GM12891 (cell line): ENCODE results near the gene ARMC5.

Experiments used
- DNase-seq: peaks from one replicate; pipeline ENCODE4 v3.0.0; 2011; ENCODE audit warnings: low spot score; ENCODE audit not compliant: insufficient read length
- FAIRE-seq: peaks from 2 replicates; lab custom pipeline; 2011; peaks lifted over from hg19 to GRCh38; lab: Jason Lieb, UNC
- PAX5 ChIP-seq: IDR thresholded peaks from 2 replicates; pipeline ENCODE4 v1.6.1; 2011; ENCODE audit warnings: low read length, moderate library complexity, mild to moderate bottlenecking; ENCODE audit not compliant: insufficient read depth, severe bottlenecking
- POLR2A ChIP-seq: IDR thresholded peaks from 2 replicates; pipeline ENCODE4 v1.6.1; 2011; ENCODE audit warnings: low read depth, low read length, control low read depth
- POLR2AphosphoS5 ChIP-seq: IDR thresholded peaks from 2 replicates; pipeline ENCODE4 v1.6.1; 2011; ENCODE audit warnings: low read depth, low read length, control low read depth
- POU2F2 ChIP-seq: IDR thresholded peaks from 2 replicates; pipeline ENCODE4 v1.6.1; 2011; ENCODE audit warnings: low read depth, mild to moderate bottlenecking, control low read depth, low read length, moderate library complexity
- SPI1 ChIP-seq: IDR thresholded peaks from 2 replicates; pipeline ENCODE4 v1.6.1; 2011; ENCODE audit warnings: low read depth, low read length, control low read depth
- TAF1 ChIP-seq: IDR thresholded peaks from 2 replicates; pipeline ENCODE4 v1.6.1; 2011; ENCODE audit warnings: low read depth, low read length, control low read depth

The ARMC5 gene

GRCh38 chr16:31461921-31462804, 2.9 kb downstream of the ARMC5 start:
- FAIRE-seq: no peak
- DNase-seq: no peak
- TF ChIP-seq SPI1 (no peak), TAF1 (no peak), PAX5 (no peak), POLR2A (no peak), POLR2AphosphoS5 (no peak), POU2F2 (no peak)

GRCh38 chr16:31464348-31464769, 5.1 kb downstream of the ARMC5 start:
- TF ChIP-seq POU2F2 (no peak), POLR2AphosphoS5 (no peak), TAF1 (no peak), PAX5 (no peak), POLR2A (no peak), SPI1 (no peak)
- DNase-seq (no peak), FAIRE-seq (no peak)

DNA sequence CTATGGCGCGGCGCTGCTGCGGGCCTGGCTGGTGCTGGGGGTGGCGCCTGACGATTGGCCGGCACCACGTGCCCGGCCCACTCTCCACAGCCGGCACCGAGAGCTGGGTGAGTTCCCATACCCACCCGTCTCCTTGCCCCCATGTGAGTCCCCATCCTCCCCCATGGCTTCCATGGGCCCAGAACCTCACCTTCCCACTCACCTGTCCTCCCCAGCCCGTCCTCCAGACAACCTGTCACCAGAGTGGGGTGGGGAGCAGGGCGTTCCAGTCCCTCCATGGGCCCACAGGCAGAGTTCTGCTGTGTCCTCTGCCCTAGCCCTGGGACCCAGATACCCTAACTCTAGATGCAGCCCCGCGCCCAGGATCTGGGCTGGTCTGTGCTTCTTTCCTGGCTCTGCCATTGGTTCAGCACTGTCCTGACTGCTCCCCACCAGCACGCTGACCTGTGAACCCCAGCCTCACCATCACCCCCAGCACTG, 5.5 kb downstream of the ARMC5 start:
- FAIRE-seq (no peak), DNase-seq (no peak)
- TF ChIP-seq POLR2A: no peak

DNA sequence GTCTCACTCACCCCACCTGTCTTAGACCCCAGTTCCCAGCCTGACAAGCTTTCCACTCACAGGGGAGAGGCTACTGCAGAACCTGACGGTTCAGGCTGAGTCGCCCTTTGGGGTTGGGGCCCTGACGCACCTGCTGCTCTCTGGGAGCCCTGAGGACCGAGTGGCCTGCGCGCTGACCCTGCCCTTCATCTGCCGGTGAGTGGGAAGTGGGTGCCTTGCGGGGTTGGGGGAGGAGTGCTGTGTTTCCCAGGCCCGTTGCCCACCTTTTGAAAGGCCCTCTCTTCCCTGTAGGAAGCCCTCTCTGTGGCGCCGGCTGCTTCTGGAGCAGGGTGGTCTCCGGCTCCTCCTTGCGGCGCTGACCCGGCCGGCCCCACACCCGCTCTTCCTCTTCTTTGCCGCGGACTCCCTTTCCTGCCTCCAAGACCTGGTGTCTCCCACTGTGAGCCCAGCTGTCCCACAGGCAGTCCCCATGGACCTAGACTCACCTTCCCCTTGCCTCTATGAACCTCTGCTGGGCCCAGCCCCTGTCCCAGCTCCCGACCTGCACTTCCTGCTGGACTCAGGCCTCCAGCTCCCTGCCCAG, 6.6 kb downstream of the ARMC5 start:
- FAIRE-seq: no peak

DNA sequence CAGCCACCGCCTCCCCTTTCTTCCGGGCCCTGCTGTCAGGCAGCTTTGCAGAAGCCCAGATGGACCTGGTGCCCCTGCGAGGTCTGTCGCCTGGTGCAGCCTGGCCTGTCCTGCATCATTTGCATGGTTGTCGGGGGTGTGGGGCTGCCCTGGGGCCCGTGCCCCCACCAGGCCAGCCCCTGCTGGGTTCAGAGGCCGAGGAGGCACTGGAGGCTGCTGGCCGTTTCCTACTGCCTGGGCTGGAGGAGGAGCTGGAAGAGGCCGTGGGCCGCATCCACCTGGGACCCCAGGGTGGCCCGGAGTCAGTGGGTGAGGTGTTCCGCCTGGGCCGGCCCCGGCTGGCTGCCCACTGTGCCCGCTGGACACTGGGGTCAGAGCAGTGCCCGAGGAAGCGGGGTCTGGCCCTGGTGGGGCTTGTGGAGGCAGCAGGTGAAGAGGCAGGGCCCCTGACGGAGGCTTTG, 7.1 kb downstream of the ARMC5 start:
- no peak for DNase-seq
- TF ChIP-seq SPI1 (no peak), TAF1 (no peak), PAX5 (no peak), POU2F2 (no peak), POLR2AphosphoS5 (no peak), POLR2A (no peak)
- FAIRE-seq: no peak

More for the DNA sequence above, 6.6 kb downstream of the ARMC5 start:
- no peak for DNase-seq
- no peak for TF ChIP-seq SPI1
- no peak for TF ChIP-seq PAX5
- no peak for TF ChIP-seq POLR2A
- no peak for TF ChIP-seq POU2F2
- no peak for TF ChIP-seq TAF1
- no peak for TF ChIP-seq POLR2AphosphoS5

- DNase-seq: no peak
- no peak for FAIRE-seq
- no peak for TF ChIP-seq SPI1
- no peak for TF ChIP-seq TAF1
- peak; percentile 40; the same call in 1 of the 2 replicates for TF ChIP-seq POLR2AphosphoS5
These were observed 8.0 kb downstream of the ARMC5 start for GRCh38 chr16:31467151-31467773.

DNA sequence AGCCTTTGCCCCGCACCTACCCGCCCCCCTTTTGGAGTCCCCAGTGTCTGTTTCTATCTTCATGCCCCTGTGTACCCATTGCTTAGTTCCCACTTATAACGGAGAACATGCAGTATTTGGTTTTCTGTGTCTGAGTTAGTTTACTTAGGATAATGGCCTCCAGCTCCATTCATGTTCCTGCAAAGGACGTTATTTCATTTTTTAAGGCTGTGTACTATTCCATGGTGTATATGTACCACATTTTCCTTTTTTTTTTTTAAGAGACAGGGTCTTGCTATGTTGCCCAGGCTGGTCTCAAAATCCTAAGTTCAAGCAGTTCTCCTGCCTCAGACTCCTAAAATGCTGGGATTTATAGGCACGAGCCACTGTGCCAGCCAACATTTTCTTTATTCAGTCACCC, 8.6 kb downstream of the ARMC5 start:
- DNase-seq (no peak), FAIRE-seq (no peak)
- TF ChIP-seq SPI1: no peak
- no peak for TF ChIP-seq POU2F2
- no peak for TF ChIP-seq PAX5
- no peak for TF ChIP-seq POLR2A
- no peak for TF ChIP-seq POLR2AphosphoS5
- TF ChIP-seq TAF1: no peak

DNA sequence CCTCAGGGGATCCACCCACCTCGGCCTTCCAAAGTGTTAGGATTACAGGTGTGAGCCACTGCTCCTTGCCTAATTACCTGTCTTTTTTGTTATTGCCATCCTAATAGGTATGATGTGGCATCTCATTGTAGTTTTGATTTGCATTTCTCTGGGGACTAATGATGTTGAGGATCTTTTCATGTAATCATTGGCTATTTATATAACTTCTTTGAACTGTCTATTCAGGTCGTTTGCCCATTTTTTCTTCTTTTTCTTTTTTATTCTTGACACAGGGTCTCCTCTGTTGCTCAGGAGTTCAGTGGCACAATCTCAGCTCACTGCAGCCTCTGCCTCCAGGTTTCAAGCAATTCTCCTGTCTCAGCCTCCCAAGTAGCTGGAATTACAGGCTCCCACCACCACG, 11.3 kb downstream of the ARMC5 start:
- DNase-seq: no peak
- no peak for FAIRE-seq
- TF ChIP-seq POU2F2 (no peak), TAF1 (no peak), POLR2AphosphoS5 (no peak), POLR2A (no peak), SPI1 (no peak), PAX5 (no peak)

DNA sequence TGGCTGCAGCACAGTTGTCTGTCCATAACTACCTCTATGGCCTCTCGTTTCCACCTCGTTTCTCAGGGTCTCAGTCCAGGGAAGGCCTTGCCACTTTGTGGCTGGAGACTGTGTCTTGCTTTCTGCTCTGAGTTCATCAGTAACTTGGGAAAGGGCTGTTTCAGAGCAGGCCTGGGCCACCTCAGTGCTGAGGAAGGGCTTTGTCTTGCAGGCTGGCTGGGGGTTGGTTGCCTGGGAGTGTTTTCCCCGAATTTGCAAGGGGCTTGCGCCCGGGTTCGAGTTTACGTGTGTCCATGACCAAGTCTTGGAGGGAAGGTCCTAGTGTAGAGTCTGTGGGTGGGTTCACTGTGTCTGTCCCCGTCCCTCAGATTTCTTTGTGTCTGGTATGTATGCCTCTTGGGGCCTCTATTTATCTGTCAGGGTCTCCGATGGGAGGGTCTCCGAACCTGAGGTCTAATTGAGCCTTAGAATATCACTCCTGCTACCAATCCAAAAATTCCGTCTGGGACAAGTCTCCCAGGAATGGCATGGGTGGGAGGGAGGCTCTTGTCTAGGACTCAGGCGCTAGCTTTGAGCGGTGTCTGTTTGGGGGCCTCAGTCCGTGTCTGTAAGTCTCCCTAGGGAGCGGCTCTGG, 12.1 kb downstream of the ARMC5 start:
- TF ChIP-seq POLR2A (no peak), POLR2AphosphoS5 (no peak), TAF1 (no peak), SPI1 (no peak), PAX5 (no peak), POU2F2 (no peak)
- no peak for DNase-seq
- no peak for FAIRE-seq
